A549 (cell line): ENCODE measurements around the gene KIF2A.

Experiments used
- CEBPB ChIP-seq, 2 experiments: fragments of >200 bp in 1 of 2; sonication (Bioruptor Twin) in 1 of 2; formaldehyde crosslinking in 1 of 2; IDR thresholded peaks; 2 replicates each; pipeline ENCODE4 v1.6.1; 2012 to 2016
- CTCF ChIP-seq: fragments of >200 bp; sonication (Bioruptor Twin); formaldehyde crosslinking; IDR thresholded peaks from 3 replicates; pipeline ENCODE4 v1.5.1; 2016
- EP300 ChIP-seq, 2 experiments: fragments of >200 bp; sonication (Bioruptor Twin); formaldehyde crosslinking; IDR thresholded peaks; 2 replicates in 1 of 2; 3 replicates in 1 of 2; pipeline ENCODE4 v1.6.1; 2016 to 2017
- ESRRA ChIP-seq: fragments of 150-350 bp; IDR thresholded peaks from 2 replicates; pipeline ENCODE4 v1.6.1; 2014; ENCODE audit warnings: mild to moderate bottlenecking, low read length, borderline replicate concordance
- HDAC2 ChIP-seq: fragments of 200-600 bp; sonication (generic); IDR thresholded peaks from 2 replicates; pipeline ENCODE4 v1.6.1; 2016
- JUN ChIP-seq, 2 experiments: fragments of >200 bp; sonication (Bioruptor Twin); formaldehyde crosslinking; IDR thresholded peaks; 2 replicates in 1 of 2; 3 replicates in 1 of 2; pipeline ENCODE4 v1.6.1; 2016 to 2017
- KDM5A ChIP-seq: fragments of 200-600 bp; sonication (generic); IDR thresholded peaks from 2 replicates; pipeline ENCODE4 v1.6.1; 2016; ENCODE audit warnings: antibody characterized with exemption, mild to moderate bottlenecking
- MAX ChIP-seq: IDR thresholded peaks from 2 replicates; pipeline ENCODE4 v1.6.1; 2012
- MAZ ChIP-seq: fragments of 150-350 bp; IDR thresholded peaks from 2 replicates; pipeline ENCODE4 v1.6.1; 2014; ENCODE audit warnings: antibody characterized with exemption, low read depth, low read length, borderline replicate concordance
- MYC ChIP-seq: IDR thresholded peaks from 2 replicates; pipeline ENCODE4 v1.6.1; 2012; ENCODE audit warnings: mild to moderate bottlenecking, inconsistent platforms, low read length, improper control_type of control experiment, borderline replicate concordance
- POLR2A ChIP-seq: IDR thresholded peaks from 2 replicates; pipeline ENCODE4 v1.6.1; 2012; ENCODE audit warnings: mild to moderate bottlenecking, low read length
- RARB ChIP-seq: fragments of 250-450 bp; sonication (Bioruptor Pico); IDR thresholded peaks from 2 replicates; pipeline ENCODE4 v1.8.0; 2021; ENCODE audit warnings: mild to moderate bottlenecking, moderate library complexity
- REST ChIP-seq: fragments of 200-600 bp; sonication (generic); IDR thresholded peaks from 2 replicates; pipeline ENCODE4 v1.6.1; 2016; ENCODE audit warnings: antibody characterized with exemption, mild to moderate bottlenecking, moderate library complexity
- TFCP2L1 ChIP-seq: fragments of 250-450 bp; sonication (Bioruptor Pico); IDR thresholded peaks from 2 replicates; pipeline ENCODE4 v1.5.0; 2021; ENCODE audit warnings: mild to moderate bottlenecking

GRCh38 chr5:62421414-62421813 is 115.4 kb downstream of the KIF2A start:
- TF ChIP-seq CTCF (no peak), CEBPB (IDR thresholded peaks at IDR 0.05) (no peak), RARB (CRISPR knock-in tag) (no peak), MYC (no peak), HDAC2 (no peak), ESRRA (no peak), POLR2A (no peak), TFCP2L1 (CRISPR knock-in tag) (no peak), MAX (no peak), REST (no peak), MAZ (no peak), KDM5A (no peak), JUN (IDR thresholded peaks at IDR 0.05) (no peak), EP300 (IDR thresholded peaks at IDR 0.05) (no peak)
